ENCODE data around the gene HS3ST4. TPM values are rescaled to one million over a fixed set of nuclear protein-coding genes. Genes with fewer than 3 reads are reported as not detected.

Gene HS3ST4
- total RNA-seq, 5 donors from 2014 or later (not counting 1 experiment from before 2014, with no cell fraction given), result not detected

DNA sequence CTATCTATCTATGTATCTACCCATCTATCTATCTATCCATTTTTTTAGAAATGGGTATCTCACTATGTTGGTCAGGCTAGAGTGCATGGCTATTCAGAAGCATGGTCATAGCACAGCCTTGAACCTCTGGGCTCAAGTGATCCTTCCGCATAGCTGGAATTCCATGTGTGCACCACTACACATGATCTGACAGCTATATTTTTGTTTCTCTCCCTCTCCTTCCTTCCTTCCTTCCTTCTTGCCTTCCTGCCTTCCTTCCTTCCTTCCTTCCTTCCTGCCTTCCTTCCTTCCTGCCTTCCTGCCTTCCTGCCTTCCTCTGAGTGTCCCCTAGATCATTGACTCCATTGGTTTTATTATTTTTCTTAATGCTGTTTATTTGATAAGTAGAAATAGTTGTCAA, 108.1 kb downstream of the HS3ST4 start:
- CTCF ChIA-PET, result no interaction called here
- POLR2A ChIA-PET, result no interaction called here
- 90% methylated on average over 1 of the region's 1 CpG for WGBS (ENCODE audit: insufficient coverage)

DNA sequence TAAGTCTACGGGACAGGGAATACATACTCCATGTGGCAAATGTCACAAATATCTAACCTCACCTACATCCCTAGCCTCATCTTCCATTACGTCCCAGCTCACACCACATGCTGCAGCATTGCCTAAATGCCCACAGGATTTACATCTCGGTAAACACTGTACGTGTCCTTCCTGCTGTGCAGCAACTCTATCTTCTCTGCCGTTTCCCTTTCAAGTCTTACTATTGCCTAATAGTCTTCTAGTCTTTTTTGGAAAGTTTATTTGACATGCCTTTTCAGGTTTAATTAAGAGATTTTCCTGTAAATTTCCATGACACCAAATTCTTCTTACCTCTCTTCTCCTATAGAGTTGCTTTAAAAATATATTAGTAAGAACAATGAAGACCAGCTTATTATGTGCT, 120.5 kb downstream of the HS3ST4 start:
- Mint-ChIP-seq H3K4me1 (no peaks in the 10 kb centered on the region), H3K4me3 (no peak overlapping the region), H3K36me3 (no peaks in the 10 kb centered on the region), H3K27ac (no peak overlapping the region), H3K27me3 (peaks cover 16 to 21% of the 10 kb centered on the region in 2 donors), H3K9me3 (no peaks in the 10 kb centered on the region)
- Histone ChIP-seq H3K36me3 (ENCODE audit: control insufficient read depth in 2 of 2, extremely low read depth in 1 of 2, insufficient read depth in 1 of 2, low read length in 1 of 2) (no peaks in the 10 kb centered on the region), H3K4me1 (ENCODE audit: control insufficient read depth in 1 of 2, extremely low read depth in 1 of 2, insufficient read depth in 2 of 2, low read length in 2 of 2) (no peaks in the 10 kb centered on the region), H3K4me3 (ENCODE audit: control insufficient read depth in 1 of 2, extremely low read depth in 1 of 2, low read length in 1 of 2) (no peak overlapping the region), H3K9me3 (no peaks in the 10 kb centered on the region), H3K27me3 (replicated peaks in 1 of 2; ENCODE audit: control insufficient read depth in 2 of 2, extremely low read depth in 1 of 2, insufficient read depth in 2 of 2, low read length in 1 of 2) (peaks cover 2 to 14% of the 10 kb centered on the region in 2 experiments), H3K27ac (ENCODE audit: low read length) (no peak overlapping the region)
- CTCF ChIA-PET, result interaction anchor here in 1 of 2 donors (0.5 kb wide), 1 partner anchor 260 kb away, joined by 6 read pairs; no protein-coding TSS in a partner anchor
- WGBS (ENCODE audit: insufficient coverage), result 83% methylated on average over 4 of the region's 5 CpGs
- POLR2A ChIA-PET, result no interaction called here
- DNase-seq (no peak), ATAC-seq (replicated peaks in 1 of 4) (no peak)

More for the DNA sequence above, 108.1 kb downstream of the HS3ST4 start:
- Mint-ChIP-seq H3K4me1 (no peaks in the 10 kb centered on the region), H3K4me3 (no peak overlapping the region), H3K9me3 (peaks cover 0 to 4% (median 0%) of the 10 kb centered on the region in 3 donors), H3K36me3 (no peaks in the 10 kb centered on the region), H3K27me3 (peaks cover 10 to 22% of the 10 kb centered on the region in 2 donors), H3K27ac (no peak overlapping the region)
- H3K9me3 ChIP-seq, result no peaks in the 10 kb centered on the region
- DNase-seq (no peak), ATAC-seq (replicated peaks in 1 of 4) (no peak)
- H3K27me3 ChIP-seq (replicated peaks in 1 of 2; ENCODE audit: control insufficient read depth in 2 of 2, extremely low read depth in 1 of 2, insufficient read depth in 2 of 2, low read length in 1 of 2), result no peaks in the 10 kb centered on the region
- H3K36me3 ChIP-seq (ENCODE audit: control insufficient read depth in 2 of 2, extremely low read depth in 1 of 2, insufficient read depth in 1 of 2, low read length in 1 of 2), result no peaks in the 10 kb centered on the region
- no peak overlapping the region for H3K4me3 ChIP-seq (ENCODE audit: control insufficient read depth in 1 of 2, extremely low read depth in 1 of 2, low read length in 1 of 2)
- no peak overlapping the region for H3K27ac ChIP-seq (ENCODE audit: low read length)
- H3K4me1 ChIP-seq (ENCODE audit: control insufficient read depth in 1 of 2, extremely low read depth in 1 of 2, insufficient read depth in 2 of 2, low read length in 2 of 2), result no peaks in the 10 kb centered on the region

DNA sequence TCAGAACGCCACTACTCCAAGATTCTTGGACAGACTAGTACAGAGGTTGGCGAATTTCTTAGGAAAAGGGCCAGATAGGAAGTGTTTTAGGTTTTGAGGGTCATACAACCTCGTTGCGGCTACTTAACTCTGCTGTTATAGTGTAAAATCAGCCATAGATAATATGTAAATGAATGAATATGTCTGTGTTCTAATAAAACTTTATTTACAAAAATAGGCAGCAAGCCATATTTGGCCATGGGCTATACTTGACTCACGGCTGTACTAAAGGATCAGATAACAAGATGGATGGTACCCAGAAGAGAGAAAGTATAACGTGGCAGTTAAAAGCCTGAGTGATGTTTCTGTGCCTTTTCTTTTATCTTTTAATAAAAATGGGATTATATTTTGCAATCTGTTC, 125.5 kb downstream of the HS3ST4 start:
- ChIA-PET CTCF (no interaction called here), POLR2A (no interaction called here)
- H3K9me3 Mint-ChIP-seq, result no peaks in the 10 kb centered on the region
- peaks cover 10 to 21% of the 10 kb centered on the region in 2 donors for H3K27me3 Mint-ChIP-seq
- H3K27ac Mint-ChIP-seq, result no peak overlapping the region
- no peak overlapping the region for H3K4me3 Mint-ChIP-seq
- ATAC-seq (replicated peaks in 1 of 4) (no peak), DNase-seq (no peak)
- no peak overlapping the region for H3K27ac ChIP-seq (ENCODE audit: low read length)
- no peaks in the 10 kb centered on the region for H3K9me3 ChIP-seq
- no peaks in the 10 kb centered on the region for H3K36me3 ChIP-seq (ENCODE audit: control insufficient read depth in 2 of 2, extremely low read depth in 1 of 2, insufficient read depth in 1 of 2, low read length in 1 of 2)
- 50% methylated on average over 1 of the region's 6 CpGs for WGBS (ENCODE audit: insufficient coverage)
- no peaks in the 10 kb centered on the region for H3K4me1 ChIP-seq (ENCODE audit: control insufficient read depth in 1 of 2, extremely low read depth in 1 of 2, insufficient read depth in 2 of 2, low read length in 2 of 2)
- H3K4me3 ChIP-seq (ENCODE audit: control insufficient read depth in 1 of 2, extremely low read depth in 1 of 2, low read length in 1 of 2), result no peak overlapping the region
- H3K27me3 ChIP-seq (replicated peaks in 1 of 2; ENCODE audit: control insufficient read depth in 2 of 2, extremely low read depth in 1 of 2, insufficient read depth in 2 of 2, low read length in 1 of 2), result peaks cover 0 to 11% of the 10 kb centered on the region in 2 experiments
- no peaks in the 10 kb centered on the region for H3K36me3 Mint-ChIP-seq
- no peaks in the 10 kb centered on the region for H3K4me1 Mint-ChIP-seq

DNA sequence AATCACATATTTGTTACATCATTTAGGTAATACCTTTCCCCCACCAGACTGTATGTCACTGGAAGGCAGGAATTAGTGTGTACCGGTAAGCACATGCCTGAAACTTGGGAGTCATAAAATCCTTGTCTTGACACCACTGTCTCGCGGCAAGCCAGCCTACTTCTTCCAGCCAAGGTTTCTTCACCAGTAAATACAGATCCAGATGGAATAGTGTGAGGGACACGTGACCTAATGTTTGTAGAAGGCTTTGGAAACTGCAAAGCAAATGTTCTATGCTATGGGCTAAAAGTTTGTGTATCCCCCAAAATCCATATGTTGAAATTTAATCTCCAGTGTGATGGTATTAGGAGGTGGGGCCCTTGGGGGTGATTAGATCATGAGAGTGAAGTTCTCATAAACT, 126.1 kb downstream of the HS3ST4 start:
- peaks cover 5 to 16% of the 10 kb centered on the region in 2 donors for H3K27me3 Mint-ChIP-seq
- no peaks in the 10 kb centered on the region for H3K36me3 ChIP-seq (ENCODE audit: control insufficient read depth in 2 of 2, extremely low read depth in 1 of 2, insufficient read depth in 1 of 2, low read length in 1 of 2)
- H3K27ac Mint-ChIP-seq, result no peak overlapping the region
- ATAC-seq (replicated peaks in 1 of 4) (no peak), DNase-seq (no peak)
- H3K9me3 Mint-ChIP-seq, result no peaks in the 10 kb centered on the region
- no peaks in the 10 kb centered on the region for H3K36me3 Mint-ChIP-seq
- H3K27me3 ChIP-seq (replicated peaks in 1 of 2; ENCODE audit: control insufficient read depth in 2 of 2, extremely low read depth in 1 of 2, insufficient read depth in 2 of 2, low read length in 1 of 2), result peaks cover 0 to 13% of the 10 kb centered on the region in 2 experiments
- H3K4me1 Mint-ChIP-seq, result no peaks in the 10 kb centered on the region
- H3K27ac ChIP-seq (ENCODE audit: low read length), result no peak overlapping the region
- no CpG with 5 or more reads among the region's 4 CpGs for WGBS (ENCODE audit: insufficient coverage)
- H3K4me3 ChIP-seq (ENCODE audit: control insufficient read depth in 1 of 2, extremely low read depth in 1 of 2, low read length in 1 of 2), result no peak overlapping the region
- no peaks in the 10 kb centered on the region for H3K9me3 ChIP-seq
- ChIA-PET CTCF (interaction anchor here in 1 of 2 donors (0.6 kb wide), 1 partner anchor 66 kb away, joined by 3 read pairs; no protein-coding TSS in a partner anchor), POLR2A (interaction anchor here in 1 of 2 donors (0.7 kb wide), 1 partner anchor 751 kb away, joined by 3 read pairs; no protein-coding TSS in a partner anchor)
- H3K4me3 Mint-ChIP-seq, result no peak overlapping the region
- H3K4me1 ChIP-seq (ENCODE audit: control insufficient read depth in 1 of 2, extremely low read depth in 1 of 2, insufficient read depth in 2 of 2, low read length in 2 of 2), result no peaks in the 10 kb centered on the region

DNA sequence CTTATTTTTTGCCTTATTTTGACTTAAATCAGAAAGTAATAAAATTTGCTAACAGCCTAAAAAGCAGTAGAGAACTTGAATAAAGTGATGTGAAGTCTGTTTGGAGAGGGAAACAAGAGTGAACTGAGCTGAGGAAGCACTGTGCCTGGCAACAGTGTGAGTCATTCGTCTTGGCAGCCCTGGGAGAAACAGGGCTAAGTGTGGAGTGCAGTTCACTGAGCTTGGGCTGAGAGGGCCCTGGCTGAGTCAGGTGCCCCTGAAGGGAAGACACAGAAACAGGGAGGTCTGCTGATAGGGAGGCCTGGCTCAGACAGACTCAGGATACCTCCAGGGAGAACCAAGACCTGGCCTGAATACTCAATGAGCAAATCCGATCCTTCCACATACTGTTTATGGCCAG, 132.1 kb downstream of the HS3ST4 start:
- Mint-ChIP-seq H3K27ac (no peak overlapping the region), H3K36me3 (no peaks in the 10 kb centered on the region), H3K4me1 (no peaks in the 10 kb centered on the region), H3K4me3 (no peak overlapping the region), H3K9me3 (no peaks in the 10 kb centered on the region), H3K27me3 (peaks cover 10 to 11% of the 10 kb centered on the region in 2 donors)
- POLR2A ChIA-PET, result no interaction called here
- Histone ChIP-seq H3K9me3 (no peaks in the 10 kb centered on the region), H3K27ac (ENCODE audit: low read length) (no peak overlapping the region), H3K4me1 (ENCODE audit: control insufficient read depth in 1 of 2, extremely low read depth in 1 of 2, insufficient read depth in 2 of 2, low read length in 2 of 2) (no peaks in the 10 kb centered on the region), H3K27me3 (replicated peaks in 1 of 2; ENCODE audit: control insufficient read depth in 2 of 2, extremely low read depth in 1 of 2, insufficient read depth in 2 of 2, low read length in 1 of 2) (peaks cover 0 to 6% of the 10 kb centered on the region in 2 experiments), H3K36me3 (ENCODE audit: control insufficient read depth in 2 of 2, extremely low read depth in 1 of 2, insufficient read depth in 1 of 2, low read length in 1 of 2) (no peaks in the 10 kb centered on the region), H3K4me3 (ENCODE audit: control insufficient read depth in 1 of 2, extremely low read depth in 1 of 2, low read length in 1 of 2) (no peak overlapping the region)
- DNase-seq, result no peak
- 57% methylated on average over 1 of the region's 2 CpGs for WGBS (ENCODE audit: insufficient coverage)
- no peak for ATAC-seq (replicated peaks in 1 of 4)
- CTCF ChIA-PET, result no interaction called here

DNA sequence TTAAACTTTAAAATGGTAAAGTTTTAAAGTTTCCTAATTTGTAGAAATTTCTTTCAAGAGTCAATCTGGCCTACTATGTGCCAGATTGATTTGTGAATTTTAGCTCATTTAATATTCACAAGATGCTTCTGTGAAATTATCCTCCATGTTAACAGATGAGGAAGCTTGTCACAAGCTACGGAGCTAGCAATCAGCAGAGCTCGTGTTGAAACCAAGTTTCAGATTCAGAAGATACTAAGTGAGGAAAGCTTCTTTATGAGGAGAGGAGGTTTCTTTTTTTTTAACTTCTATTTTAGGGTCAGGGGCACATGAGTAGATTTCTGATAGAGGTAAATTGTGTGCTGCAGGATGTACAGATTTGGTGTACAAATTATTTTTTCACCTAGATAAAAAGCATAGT, 135.9 kb downstream of the HS3ST4 start:
- POLR2A ChIA-PET, result interaction anchor here (0.6 to 0.7 kb wide), 2 partner anchors 478 to 1635 kb away, joined by 6 to 7 read pairs; no protein-coding TSS in a partner anchor
- H3K4me3 Mint-ChIP-seq, result no peak overlapping the region
- Histone ChIP-seq H3K27ac (ENCODE audit: low read length) (no peak overlapping the region), H3K9me3 (no peaks in the 10 kb centered on the region), H3K4me1 (ENCODE audit: control insufficient read depth in 1 of 2, extremely low read depth in 1 of 2, insufficient read depth in 2 of 2, low read length in 2 of 2) (no peaks in the 10 kb centered on the region), H3K36me3 (ENCODE audit: control insufficient read depth in 2 of 2, extremely low read depth in 1 of 2, insufficient read depth in 1 of 2, low read length in 1 of 2) (no peaks in the 10 kb centered on the region), H3K4me3 (ENCODE audit: control insufficient read depth in 1 of 2, extremely low read depth in 1 of 2, low read length in 1 of 2) (no peak overlapping the region), H3K27me3 (replicated peaks in 1 of 2; ENCODE audit: control insufficient read depth in 2 of 2, extremely low read depth in 1 of 2, insufficient read depth in 2 of 2, low read length in 1 of 2) (peaks cover 0 to 13% of the 10 kb centered on the region in 2 experiments)
- peaks cover 17 to 22% of the 10 kb centered on the region in 2 donors for H3K27me3 Mint-ChIP-seq
- CTCF ChIA-PET, result no interaction called here
- no peak overlapping the region for H3K27ac Mint-ChIP-seq
- no peak for DNase-seq
- no peaks in the 10 kb centered on the region for H3K36me3 Mint-ChIP-seq
- no CpG with 5 or more reads among the region's 2 CpGs for WGBS (ENCODE audit: insufficient coverage)
- no peaks in the 10 kb centered on the region for H3K9me3 Mint-ChIP-seq
- H3K4me1 Mint-ChIP-seq, result no peaks in the 10 kb centered on the region
- ATAC-seq (replicated peaks in 1 of 4), result no peak

DNA sequence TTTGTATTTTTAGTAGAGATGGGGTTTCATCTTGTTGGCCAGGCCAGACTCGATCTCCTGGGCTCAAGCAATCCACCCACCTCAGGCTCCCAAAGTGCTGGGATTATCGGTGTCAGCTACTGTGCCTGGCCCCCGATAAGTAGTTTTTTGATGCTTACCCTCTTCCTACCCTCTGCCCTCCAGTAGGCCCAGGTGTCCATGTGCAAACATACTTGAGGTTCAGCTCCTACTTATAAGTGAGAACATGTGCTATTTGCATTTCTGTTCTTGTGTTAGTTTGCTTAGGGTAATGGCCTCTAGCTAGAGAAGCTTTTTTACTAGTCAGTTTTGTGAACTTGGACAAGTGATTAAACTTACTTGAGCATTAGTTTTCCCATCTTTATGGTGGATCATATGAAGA, 136.8 kb downstream of the HS3ST4 start:
- Histone ChIP-seq H3K4me3 (ENCODE audit: control insufficient read depth in 1 of 2, extremely low read depth in 1 of 2, low read length in 1 of 2) (no peak overlapping the region), H3K4me1 (ENCODE audit: control insufficient read depth in 1 of 2, extremely low read depth in 1 of 2, insufficient read depth in 2 of 2, low read length in 2 of 2) (no peaks in the 10 kb centered on the region), H3K36me3 (ENCODE audit: control insufficient read depth in 2 of 2, extremely low read depth in 1 of 2, insufficient read depth in 1 of 2, low read length in 1 of 2) (no peaks in the 10 kb centered on the region), H3K27ac (ENCODE audit: low read length) (no peak overlapping the region), H3K9me3 (no peaks in the 10 kb centered on the region), H3K27me3 (replicated peaks in 1 of 2; ENCODE audit: control insufficient read depth in 2 of 2, extremely low read depth in 1 of 2, insufficient read depth in 2 of 2, low read length in 1 of 2) (peaks cover 0 to 11% of the 10 kb centered on the region in 2 experiments)
- Mint-ChIP-seq H3K27me3 (peaks cover 17 to 22% of the 10 kb centered on the region in 2 donors), H3K4me1 (no peaks in the 10 kb centered on the region), H3K27ac (peak overlapping the region in 1 of 2 donors; percentile 15), H3K4me3 (no peak overlapping the region), H3K9me3 (no peaks in the 10 kb centered on the region), H3K36me3 (no peaks in the 10 kb centered on the region)
- DNase-seq, result no peak
- POLR2A ChIA-PET, result no interaction called here
- CTCF ChIA-PET, result no interaction called here
- 60% methylated on average over 1 of the region's 3 CpGs for WGBS (ENCODE audit: insufficient coverage)
- no peak for ATAC-seq (replicated peaks in 1 of 4)
